H9 (cell line): ENCODE measurements around the gene CEP63. TPM values are rescaled to one million over a fixed set of nuclear protein-coding genes. Genes with fewer than 3 reads are reported as not detected.

ENCODE experiments used
- DNase-seq: peaks from one replicate; pipeline ENCODE4 v3.0.0-alpha.2; 2017
- H2AFZ ChIP-seq: one replicate; pipeline ENCODE4 v1.6.1; 2013; ENCODE audit warnings: mild to moderate bottlenecking, low read length, control low read depth, moderate library complexity
- H2AK5ac ChIP-seq: 2 replicates; pipeline ENCODE4 v1.6.1; 2013; ENCODE audit warnings: low read length, control low read depth, mixed read lengths; ENCODE audit not compliant: insufficient read length
- H2BK120ac ChIP-seq: one replicate; pipeline ENCODE4 v1.6.1; 2013; ENCODE audit warnings: low read depth, mild to moderate bottlenecking, low read length, control low read depth, inconsistent platforms; ENCODE audit not compliant: poor library complexity, severe bottlenecking
- H2BK12ac ChIP-seq: 2 replicates; pipeline ENCODE4 v1.6.1; 2013; ENCODE audit warnings: low read length, control low read depth, mixed read lengths, low read depth; ENCODE audit not compliant: insufficient read length
- H2BK15ac ChIP-seq: 2 replicates; pipeline ENCODE4 v1.6.1; 2013; ENCODE audit warnings: low read depth, low read length, control low read depth
- H2BK20ac ChIP-seq: one replicate; pipeline ENCODE4 v1.6.1; 2013; ENCODE audit warnings: low read depth, mild to moderate bottlenecking, low read length, control low read depth, inconsistent platforms; ENCODE audit not compliant: poor library complexity, severe bottlenecking
- H2BK5ac ChIP-seq: 2 replicates; pipeline ENCODE4 v1.6.1; 2013; ENCODE audit warnings: low read length, control low read depth, mixed read lengths; ENCODE audit not compliant: insufficient read length
- H3K14ac ChIP-seq: 2 replicates; pipeline ENCODE4 v1.6.1; 2013; ENCODE audit warnings: low read length, control low read depth; ENCODE audit not compliant: insufficient read depth
- H3K18ac ChIP-seq: 2 replicates; pipeline ENCODE4 v1.6.1; 2013; ENCODE audit warnings: low read depth, mild to moderate bottlenecking, mixed read lengths, low read length, control low read depth; ENCODE audit not compliant: insufficient read length
- H3K23ac ChIP-seq: 2 replicates; pipeline ENCODE4 v1.6.1; 2013; ENCODE audit warnings: low read length, control low read depth, mixed read lengths, low read depth; ENCODE audit not compliant: insufficient read length
- H3K23me2 ChIP-seq: 2 replicates; pipeline ENCODE4 v1.6.1; 2013; ENCODE audit warnings: low read depth, mild to moderate bottlenecking, mixed read lengths, low read length, control low read depth; ENCODE audit not compliant: insufficient read length, poor library complexity, severe bottlenecking
- H3K27ac ChIP-seq: 2 replicates; pipeline ENCODE4 v1.5.1; 2013; ENCODE audit warnings: low read length, control low read depth, mixed read lengths, low read depth; ENCODE audit not compliant: insufficient read length
- H3K27me3 ChIP-seq: 2 replicates; pipeline ENCODE4 v1.6.1; 2013; ENCODE audit warnings: low read length, control low read depth, inconsistent platforms; ENCODE audit not compliant: insufficient read depth
- H3K4ac ChIP-seq: 2 replicates; pipeline ENCODE4 v1.6.1; 2013; ENCODE audit warnings: low read depth, mild to moderate bottlenecking, control low read depth, inconsistent platforms, low read length, moderate library complexity
- H3K4me1 ChIP-seq: 2 replicates; pipeline ENCODE4 v1.6.1; 2013; ENCODE audit warnings: low read length, control low read depth, inconsistent platforms; ENCODE audit not compliant: insufficient read depth
- H3K4me2 ChIP-seq: 2 replicates; pipeline ENCODE4 v1.6.1; 2013; ENCODE audit warnings: low read length, control low read depth, mixed read lengths; ENCODE audit not compliant: insufficient read length, insufficient read depth
- H3K56ac ChIP-seq: 2 replicates; pipeline ENCODE4 v1.6.1; 2013; ENCODE audit warnings: low read depth, mild to moderate bottlenecking, mixed read lengths, low read length, control low read depth; ENCODE audit not compliant: insufficient read length
- H3K79me1 ChIP-seq: 2 replicates; pipeline ENCODE4 v1.6.1; 2013; ENCODE audit warnings: low read depth, mild to moderate bottlenecking, moderate library complexity, low read length, control low read depth, inconsistent platforms; ENCODE audit not compliant: insufficient read depth, poor library complexity, severe bottlenecking
- H3K79me2 ChIP-seq: 2 replicates; pipeline ENCODE4 v1.6.1; 2013; ENCODE audit warnings: low read length, control low read depth, inconsistent platforms; ENCODE audit not compliant: insufficient read depth
- H3K9ac ChIP-seq: 2 replicates; pipeline ENCODE4 v1.6.1; 2013; ENCODE audit warnings: low read length, control low read depth, mixed read lengths; ENCODE audit not compliant: insufficient read length; ENCODE audit errors: extremely low read depth
- H3K9me3 ChIP-seq: one replicate; pipeline ENCODE4 v1.6.1; 2013; ENCODE audit warnings: low read depth, low read length, inconsistent platforms; ENCODE audit not compliant: control insufficient read depth
- H3T11ph ChIP-seq: one replicate; pipeline ENCODE4 v1.6.1; 2013; ENCODE audit warnings: mild to moderate bottlenecking, low read length, control low read depth, inconsistent platforms
- H4K20me1 ChIP-seq: one replicate; pipeline ENCODE4 v1.6.1; 2013; ENCODE audit not compliant: control insufficient read depth, insufficient read length, insufficient read depth
- H4K5ac ChIP-seq: 2 replicates; pipeline ENCODE4 v1.6.1; 2013; ENCODE audit warnings: low read depth, mild to moderate bottlenecking, mixed read lengths, low read length, control low read depth; ENCODE audit not compliant: insufficient read length
- H4K8ac ChIP-seq: replicated peaks from 2 replicates; pipeline ENCODE4 v1.6.1; 2013; ENCODE audit warnings: low read length, control low read depth, mixed read lengths, low read depth; ENCODE audit not compliant: insufficient read length
- H4K91ac ChIP-seq: 2 replicates; pipeline ENCODE4 v1.6.1; 2013; ENCODE audit warnings: low read depth, mild to moderate bottlenecking, moderate library complexity, mixed read lengths, low read length, control low read depth; ENCODE audit not compliant: insufficient read length
- H3K27ac Mint-ChIP-seq, 3 experiments: 2 replicates in 2 of 3; 3 replicates in 1 of 3; pipeline ENCODE4 v1.8.0; 2020 to 2021; ENCODE audit warnings: mixed read lengths in 3 of 3, mild to moderate bottlenecking in 1 of 3, moderate library complexity in 1 of 3
- H3K27me3 Mint-ChIP-seq: 2 replicates; pipeline ENCODE4 v1.8.0; 2021; ENCODE audit warnings: low read depth, mild to moderate bottlenecking, moderate library complexity, mixed read lengths
- H3K36me3 Mint-ChIP-seq, 3 experiments: 2 replicates in 2 of 3; 3 replicates in 1 of 3; pipeline ENCODE4 v1.8.0; 2020 to 2021; ENCODE audit warnings: low read depth in 3 of 3, mixed read lengths in 3 of 3; ENCODE audit not compliant: insufficient read depth in 1 of 3
- H3K4me1 Mint-ChIP-seq, 2 experiments: 2 replicates each; pipeline ENCODE4 v1.8.0; 2020; ENCODE audit warnings: mixed read lengths in 2 of 2
- H3K4me3 Mint-ChIP-seq, 2 experiments: 2 replicates in 1 of 2; 3 replicates in 1 of 2; pipeline ENCODE4 v1.8.0; 2020 to 2021; ENCODE audit warnings: mild to moderate bottlenecking in 2 of 2, mixed read lengths in 2 of 2, moderate library complexity in 1 of 2
- H3K9me3 Mint-ChIP-seq, 2 experiments: 2 replicates in 1 of 2; 3 replicates in 1 of 2; pipeline ENCODE4 v1.8.0; 2020; ENCODE audit warnings: mild to moderate bottlenecking in 2 of 2, mixed read lengths in 2 of 2, moderate library complexity in 1 of 2
- WGBS: extraction: QIAGEN DNeasy Blood & Tissue Kit; methylation state at CpG from one replicate; pipeline ENCODE4 v1.1.7; 2013; ENCODE audit warnings: missing lambda C conversion rate, low lambda C conversion rate, mixed read lengths; ENCODE audit not compliant: insufficient read length; ENCODE audit errors: extremely low coverage; 5-methylcytosine and 5-hydroxymethylcytosine counted together
- total RNA-seq: library from RNA; stranded (reverse); gene quantifications from 2 replicates; pipeline ENCODE4 v1.2.1, GENCODE V29; 2021
- TF ChIP-seq, protein P1 (sequence below): fragments of 200-600 bp; sonication (generic); conservative IDR thresholded peaks from 3 replicates; pipeline ENCODE4 v1.8.0; 2021; ENCODE audit warnings: antibody characterized with exemption, mild to moderate bottlenecking

The CEP63 gene
- total RNA-seq, 1 experiment from 2014 or later = 16.2 TPM

DNA sequence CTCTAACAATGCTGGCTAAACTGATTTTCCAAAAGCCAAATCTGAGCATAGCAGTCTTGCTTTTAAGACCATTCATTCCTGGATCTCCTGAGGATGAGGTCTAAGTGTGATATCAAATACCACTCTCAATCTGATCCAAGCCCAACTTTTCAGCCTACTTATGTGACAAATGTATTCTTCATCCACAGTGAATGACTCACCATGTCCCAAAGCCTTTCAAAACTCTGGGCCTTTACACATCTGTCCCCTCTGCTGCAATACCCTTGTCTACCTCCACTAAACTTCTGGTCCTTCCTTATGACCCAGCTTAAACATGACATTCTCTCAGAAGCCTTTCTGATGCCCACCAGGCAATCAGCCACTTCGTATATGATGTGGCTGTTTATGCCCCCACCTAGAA lies 4.7 kb upstream of the CEP63 start:
- Histone ChIP-seq H2BK120ac (no peak overlapping the region), H3K56ac (no peak overlapping the region), H2BK20ac (no peak overlapping the region), H3T11ph (no peak overlapping the region), H3K9me3 (no peaks in the 10 kb centered on the region), H3K14ac (no peak overlapping the region), H3K23ac (no peak overlapping the region), H3K79me1 (no peaks in the 10 kb centered on the region), H4K5ac (no peak overlapping the region), H3K79me2 (no peaks in the 10 kb centered on the region), H3K27me3 (no peaks in the 10 kb centered on the region), H4K20me1 (no peaks in the 10 kb centered on the region), H2AFZ (no peak overlapping the region), H2BK15ac (no peak overlapping the region), H3K4ac (no peak overlapping the region), H3K9ac (no peak overlapping the region), H3K4me2 (no peak overlapping the region), H4K8ac (no peak overlapping the region), H2AK5ac (no peak overlapping the region), H2BK12ac (no peak overlapping the region), H3K4me1 (no peaks in the 10 kb centered on the region), H4K91ac (no peak overlapping the region), H3K18ac (no peak overlapping the region), H2BK5ac (no peak overlapping the region), H3K23me2 (peaks cover 6% of the 10 kb centered on the region), H3K27ac (no peak overlapping the region)
- TF ChIP-seq, protein P1, sequence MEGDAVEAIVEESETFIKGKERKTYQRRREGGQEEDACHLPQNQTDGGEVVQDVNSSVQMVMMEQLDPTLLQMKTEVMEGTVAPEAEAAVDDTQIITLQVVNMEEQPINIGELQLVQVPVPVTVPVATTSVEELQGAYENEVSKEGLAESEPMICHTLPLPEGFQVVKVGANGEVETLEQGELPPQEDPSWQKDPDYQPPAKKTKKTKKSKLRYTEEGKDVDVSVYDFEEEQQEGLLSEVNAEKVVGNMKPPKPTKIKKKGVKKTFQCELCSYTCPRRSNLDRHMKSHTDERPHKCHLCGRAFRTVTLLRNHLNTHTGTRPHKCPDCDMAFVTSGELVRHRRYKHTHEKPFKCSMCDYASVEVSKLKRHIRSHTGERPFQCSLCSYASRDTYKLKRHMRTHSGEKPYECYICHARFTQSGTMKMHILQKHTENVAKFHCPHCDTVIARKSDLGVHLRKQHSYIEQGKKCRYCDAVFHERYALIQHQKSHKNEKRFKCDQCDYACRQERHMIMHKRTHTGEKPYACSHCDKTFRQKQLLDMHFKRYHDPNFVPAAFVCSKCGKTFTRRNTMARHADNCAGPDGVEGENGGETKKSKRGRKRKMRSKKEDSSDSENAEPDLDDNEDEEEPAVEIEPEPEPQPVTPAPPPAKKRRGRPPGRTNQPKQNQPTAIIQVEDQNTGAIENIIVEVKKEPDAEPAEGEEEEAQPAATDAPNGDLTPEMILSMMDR = no peak
- no peaks in the 10 kb centered on the region for H3K9me3 Mint-ChIP-seq
- H3K4me1 Mint-ChIP-seq = peaks cover 9 to 12% of the 10 kb centered on the region in 2 experiments
- no CpG with 5 or more reads among the region's 1 CpG for WGBS
- H3K27ac Mint-ChIP-seq = no peak overlapping the region; a peak in 1 of 7 replicates
- no peak for DNase-seq
- no peak overlapping the region; a peak in 1 of 5 replicates for H3K4me3 Mint-ChIP-seq
- no peaks in the 10 kb centered on the region for H3K27me3 Mint-ChIP-seq
- peaks cover 13 to 58% (median 56%) of the 10 kb centered on the region in 3 experiments for H3K36me3 Mint-ChIP-seq
